AG10803 (cell line): ENCODE measurements around the gene RFNG.

Source experiments
- DNase-seq: peaks from one replicate; pipeline ENCODE4 v3.0.0; 2010; ENCODE audit warnings: low read depth
- H3K4me3 ChIP-seq: 2 replicates; pipeline ENCODE4 v1.5.1; 2011; ENCODE audit warnings: mild to moderate bottlenecking, low read length, control low read depth
- TF ChIP-seq, protein P1 (sequence below): conservative IDR thresholded peaks from 2 replicates; pipeline ENCODE4 v1.5.1; 2011; ENCODE audit warnings: mild to moderate bottlenecking, low read length, control low read depth, inconsistent platforms

Gene RFNG

DNA sequence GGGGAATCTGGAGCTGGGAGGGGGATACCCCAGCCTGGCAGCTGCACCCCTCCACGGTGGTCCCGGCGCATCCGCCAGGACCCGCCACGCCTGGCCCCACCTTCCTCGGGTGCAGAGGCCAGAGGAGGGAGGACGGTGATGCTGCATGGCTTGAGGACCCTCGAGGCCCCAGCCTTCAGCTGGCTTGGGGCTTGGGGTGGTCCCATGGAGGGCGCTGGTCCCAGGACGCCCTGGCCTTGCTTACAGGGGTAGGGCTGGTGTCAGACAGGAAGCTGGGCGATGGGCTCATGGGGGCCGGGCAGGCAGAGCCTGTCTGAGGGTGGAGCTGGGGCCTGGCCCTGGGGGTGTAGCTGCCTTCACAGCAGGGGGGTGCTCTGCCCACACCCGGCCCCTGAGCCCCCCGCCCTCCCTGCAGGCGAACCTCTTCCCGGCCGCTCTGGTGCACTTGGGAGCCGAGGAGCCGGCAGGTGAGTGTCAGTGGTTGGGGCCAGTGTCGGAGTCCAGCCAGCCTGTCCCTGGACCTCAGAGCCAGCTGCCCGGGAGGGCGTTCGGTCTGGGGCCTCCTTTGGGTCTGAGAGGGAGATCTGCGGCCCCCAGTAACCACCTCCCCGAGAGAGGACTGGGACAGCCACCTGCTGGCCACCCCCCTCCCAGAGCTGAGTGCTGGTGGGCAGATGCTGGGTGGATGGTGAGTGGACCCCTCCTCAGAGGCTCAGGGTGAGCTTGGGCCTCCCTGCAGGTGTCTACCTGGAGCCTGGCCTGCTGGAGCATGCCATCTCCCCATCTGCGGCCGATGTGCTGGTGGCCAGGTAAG is 35.3 kb downstream of the RFNG start:
- TF ChIP-seq, protein P1, sequence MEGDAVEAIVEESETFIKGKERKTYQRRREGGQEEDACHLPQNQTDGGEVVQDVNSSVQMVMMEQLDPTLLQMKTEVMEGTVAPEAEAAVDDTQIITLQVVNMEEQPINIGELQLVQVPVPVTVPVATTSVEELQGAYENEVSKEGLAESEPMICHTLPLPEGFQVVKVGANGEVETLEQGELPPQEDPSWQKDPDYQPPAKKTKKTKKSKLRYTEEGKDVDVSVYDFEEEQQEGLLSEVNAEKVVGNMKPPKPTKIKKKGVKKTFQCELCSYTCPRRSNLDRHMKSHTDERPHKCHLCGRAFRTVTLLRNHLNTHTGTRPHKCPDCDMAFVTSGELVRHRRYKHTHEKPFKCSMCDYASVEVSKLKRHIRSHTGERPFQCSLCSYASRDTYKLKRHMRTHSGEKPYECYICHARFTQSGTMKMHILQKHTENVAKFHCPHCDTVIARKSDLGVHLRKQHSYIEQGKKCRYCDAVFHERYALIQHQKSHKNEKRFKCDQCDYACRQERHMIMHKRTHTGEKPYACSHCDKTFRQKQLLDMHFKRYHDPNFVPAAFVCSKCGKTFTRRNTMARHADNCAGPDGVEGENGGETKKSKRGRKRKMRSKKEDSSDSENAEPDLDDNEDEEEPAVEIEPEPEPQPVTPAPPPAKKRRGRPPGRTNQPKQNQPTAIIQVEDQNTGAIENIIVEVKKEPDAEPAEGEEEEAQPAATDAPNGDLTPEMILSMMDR = no peak
- no peak for DNase-seq
- H3K4me3 ChIP-seq = no peak overlapping the region

DNA sequence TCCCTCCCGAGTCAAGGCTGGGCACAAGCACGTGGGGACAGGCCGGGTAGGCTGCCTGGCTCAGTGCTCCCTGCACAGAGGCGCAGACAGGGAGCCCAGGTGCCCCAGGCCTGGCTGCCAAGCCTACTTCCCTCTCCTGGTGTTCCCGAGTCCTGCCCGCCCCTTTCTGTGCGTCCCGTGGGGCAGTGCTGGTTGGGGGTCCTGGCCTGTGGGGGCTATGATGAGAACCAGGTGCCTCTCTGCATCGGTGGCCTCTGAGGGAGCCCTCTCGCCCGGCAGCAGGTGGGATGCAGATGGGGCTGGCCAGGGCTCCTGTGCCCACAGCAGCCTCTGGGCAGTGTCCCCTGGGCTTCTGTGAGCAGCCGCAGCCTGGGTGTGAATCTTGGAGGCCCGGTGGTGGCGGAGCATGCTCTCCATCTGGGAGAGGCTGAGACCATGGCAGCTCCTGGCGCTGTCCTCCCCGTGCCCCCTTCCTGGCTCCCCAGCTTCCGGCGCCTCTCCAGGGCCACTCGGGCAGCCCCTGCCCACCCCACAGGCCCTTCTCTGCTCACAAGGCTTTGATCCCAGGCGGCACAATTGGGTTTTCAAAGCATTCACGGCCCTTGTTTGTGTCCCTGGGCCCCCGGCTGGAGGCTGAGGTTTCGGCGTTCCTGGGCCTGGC is 36.2 kb downstream of the RFNG start:
- TF ChIP-seq, protein P1 = no peak
- DNase-seq = no peak
- no peak overlapping the region for H3K4me3 ChIP-seq

DNA sequence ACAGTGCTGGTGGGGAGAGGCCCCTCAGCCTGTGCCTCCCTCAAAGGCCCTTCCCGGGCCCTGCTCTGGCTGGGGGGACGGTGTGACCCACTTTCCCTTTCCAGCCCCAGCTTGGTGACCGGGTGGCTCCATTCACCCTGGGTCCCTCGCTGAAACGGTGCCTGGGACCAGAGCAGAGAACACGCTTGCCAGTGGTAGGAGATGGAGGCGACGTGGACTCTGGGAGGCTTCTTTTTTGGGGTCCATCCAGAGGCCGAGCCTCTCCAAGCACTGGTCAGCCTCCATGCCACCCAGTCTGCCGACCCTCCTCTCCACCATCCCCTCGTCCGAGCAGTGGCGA is 36.7 kb downstream of the RFNG start:
- TF ChIP-seq, protein P1 = no peak
- DNase-seq = no peak
- H3K4me3 ChIP-seq = no peak overlapping the region

DNA sequence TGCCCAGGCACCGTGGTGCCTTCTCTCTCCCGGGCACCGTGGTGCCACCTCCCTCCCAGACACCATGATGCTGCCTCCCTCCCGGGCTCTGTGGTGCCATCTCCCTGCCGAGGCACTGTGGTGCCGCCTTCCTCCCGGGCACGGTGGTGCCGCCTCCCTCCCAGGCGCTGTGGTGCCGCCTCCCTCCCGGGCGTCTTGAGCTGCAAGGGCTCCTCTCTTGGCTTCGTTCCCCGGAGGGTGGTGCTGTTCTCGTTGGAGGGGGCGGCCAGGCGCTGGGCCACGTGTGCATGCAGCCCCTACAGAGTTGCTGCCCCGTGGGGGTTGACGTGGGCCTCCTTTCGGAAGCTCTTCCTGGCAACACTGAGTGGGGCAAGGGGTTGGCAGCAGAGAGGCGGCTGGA is 37.2 kb downstream of the RFNG start:
- TF ChIP-seq, protein P1 = no peak
- no peak for DNase-seq
- H3K4me3 ChIP-seq = no peak overlapping the region

DNA sequence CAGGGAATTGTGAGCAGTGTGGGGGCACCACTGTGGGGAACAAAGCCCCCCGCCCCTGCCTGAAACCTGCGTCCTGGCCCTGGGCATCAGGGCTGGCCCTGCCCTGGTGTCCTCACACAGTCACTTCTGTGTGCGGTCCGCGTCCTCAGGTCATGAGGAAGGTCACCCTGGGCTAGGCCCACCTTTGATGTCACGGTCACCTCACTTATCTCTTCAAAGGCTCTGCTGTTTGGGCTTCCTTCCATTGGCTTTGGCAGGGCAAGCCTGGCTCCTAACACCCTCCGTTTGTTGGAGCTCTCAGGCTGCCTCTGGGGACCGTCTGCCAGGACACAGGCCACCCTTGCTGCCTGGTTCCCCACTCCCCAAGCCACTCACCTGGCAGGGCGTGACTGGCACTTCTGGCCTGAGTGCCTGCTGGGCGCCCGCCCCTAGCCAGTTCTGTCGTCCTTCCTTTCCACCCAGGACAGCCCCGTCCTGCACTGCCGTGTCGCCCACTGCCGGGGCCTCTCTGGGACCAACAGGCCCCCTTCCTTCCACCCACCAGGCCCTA is 37.8 kb downstream of the RFNG start:
- DNase-seq = no peak
- H3K4me3 ChIP-seq = no peak overlapping the region
- TF ChIP-seq, protein P1 = no peak

DNA sequence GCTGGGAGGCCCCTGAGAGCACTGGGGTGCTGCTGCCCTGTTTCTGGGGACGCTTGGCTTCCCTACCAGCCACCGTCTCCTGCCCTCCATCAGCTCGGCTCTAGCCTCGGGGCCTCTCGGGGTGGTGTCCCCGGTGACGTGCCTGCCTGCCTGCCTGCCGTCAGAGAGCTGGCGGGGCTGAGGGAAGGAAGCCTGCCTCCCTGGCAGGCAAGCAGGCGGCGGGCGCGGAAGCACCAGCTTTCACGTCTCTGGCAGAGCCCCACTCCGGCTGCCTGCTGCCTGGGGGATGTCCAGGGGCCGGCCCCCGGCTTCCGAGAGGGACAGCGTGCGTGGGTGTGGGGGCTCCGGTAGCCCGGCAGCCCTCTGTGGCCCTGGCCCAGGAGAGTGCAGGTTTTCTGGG is 38.3 kb downstream of the RFNG start:
- no peak overlapping the region for H3K4me3 ChIP-seq
- TF ChIP-seq, protein P1 = no peak
- no peak for DNase-seq
